ENCODE measurements around the gene PINLYP. TPM values are rescaled to one million over a fixed set of nuclear protein-coding genes. Genes with fewer than 3 reads are reported as not detected.

PINLYP gene
- total and polyA plus RNA-seq, 2 of the 13 experiments (the other 11 are each of a cell fraction or from before 2014, with no cell fraction given): 0.21 to 0.24 TPM

DNA sequence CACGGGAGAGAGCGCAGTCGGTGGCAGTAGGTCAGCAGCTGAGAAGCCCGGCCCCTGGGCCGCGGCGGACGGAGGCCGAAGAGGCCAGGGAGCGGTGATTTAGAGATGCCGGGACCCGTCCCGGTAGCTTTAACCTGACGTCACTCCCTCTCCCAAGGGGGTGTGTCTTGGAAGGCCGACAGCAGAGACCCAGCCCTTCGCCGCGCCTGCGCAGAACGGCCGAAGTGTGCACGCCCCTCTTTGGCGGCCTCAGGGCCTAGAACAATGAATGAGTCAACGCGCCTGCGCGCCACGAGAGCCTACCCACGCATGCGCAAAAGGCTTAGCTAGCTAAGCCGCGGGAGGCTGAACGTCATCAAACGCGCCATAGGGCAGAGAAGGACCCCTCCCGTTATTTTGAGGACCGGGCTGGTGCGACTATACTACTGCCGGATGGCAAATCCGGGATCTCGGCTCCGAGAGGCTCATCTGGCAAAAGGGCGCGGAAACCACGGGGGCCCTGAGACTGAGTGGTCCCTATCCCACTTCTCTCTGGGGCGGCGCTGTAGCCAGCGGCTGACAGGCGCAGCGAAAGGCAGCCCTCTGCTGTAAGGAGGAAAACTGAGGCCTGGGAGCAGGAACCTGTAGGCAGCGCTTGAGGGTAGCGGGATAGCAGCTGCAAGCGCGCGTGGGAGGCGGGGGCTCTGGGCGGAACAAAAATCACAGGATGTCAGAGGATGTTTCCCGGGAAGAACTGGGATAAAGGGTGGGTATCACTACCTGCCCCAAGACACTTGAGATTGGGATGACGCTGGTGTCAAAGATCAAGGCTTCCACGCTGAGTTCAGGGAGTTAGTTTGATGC lies 20.6 kb downstream of the PINLYP start, which contains the start of the genes IRGQ and ZNF576 (continued):
- peak; percentile 24; the same call in 1 of the 2 replicates for TF ChIP-seq SALL1 (CRISPR knock-in tag; IDR thresholded peaks at IDR 0.05)
- 0 out of 2 replicates have a peak, but pooled peaks have one; percentile 31 for TF ChIP-seq KAT7 (CRISPR knock-in tag; IDR thresholded peaks at IDR 0.05; ENCODE audit: borderline replicate concordance)
- TF ChIP-seq ASH2L (IDR thresholded peaks at IDR 0.05; ENCODE audit: insufficient read length, low read depth, low read length): peak; percentile 87
- TF ChIP-seq ZNF563 (CRISPR knock-in tag; IDR thresholded peaks at IDR 0.05): no peak
- TF ChIP-seq IRF2 (CRISPR knock-in tag; IDR thresholded peaks at IDR 0.05): peak; percentile 59; the same call in 1 of the 2 replicates
- TF ChIP-seq, protein P1, sequence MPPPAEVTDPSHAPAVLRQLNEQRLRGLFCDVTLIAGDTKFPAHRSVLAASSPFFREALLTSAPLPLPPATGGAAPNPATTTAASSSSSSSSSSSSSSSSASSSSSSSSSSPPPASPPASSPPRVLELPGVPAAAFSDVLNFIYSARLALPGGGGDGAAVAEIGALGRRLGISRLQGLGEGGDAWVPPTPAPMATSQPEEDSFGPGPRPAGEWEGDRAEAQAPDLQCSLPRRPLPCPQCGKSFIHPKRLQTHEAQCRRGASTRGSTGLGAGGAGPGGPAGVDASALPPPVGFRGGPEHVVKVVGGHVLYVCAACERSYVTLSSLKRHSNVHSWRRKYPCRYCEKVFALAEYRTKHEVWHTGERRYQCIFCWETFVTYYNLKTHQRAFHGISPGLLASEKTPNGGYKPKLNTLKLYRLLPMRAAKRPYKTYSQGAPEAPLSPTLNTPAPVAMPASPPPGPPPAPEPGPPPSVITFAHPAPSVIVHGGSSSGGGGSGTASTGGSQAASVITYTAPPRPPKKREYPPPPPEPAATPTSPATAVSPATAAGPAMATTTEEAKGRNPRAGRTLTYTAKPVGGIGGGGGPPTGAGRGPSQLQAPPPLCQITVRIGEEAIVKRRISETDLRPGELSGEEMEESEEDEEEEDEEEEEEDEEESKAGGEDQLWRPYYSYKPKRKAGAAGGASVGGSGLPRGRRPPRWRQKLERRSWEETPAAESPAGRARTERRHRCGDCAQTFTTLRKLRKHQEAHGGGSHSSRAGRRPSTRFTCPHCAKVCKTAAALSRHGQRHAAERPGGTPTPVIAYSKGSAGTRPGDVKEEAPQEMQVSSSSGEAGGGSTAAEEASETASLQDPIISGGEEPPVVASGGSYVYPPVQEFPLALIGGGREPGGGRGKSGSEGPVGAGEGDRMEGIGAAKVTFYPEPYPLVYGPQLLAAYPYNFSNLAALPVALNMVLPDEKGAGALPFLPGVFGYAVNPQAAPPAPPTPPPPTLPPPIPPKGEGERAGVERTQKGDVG (CRISPR knock-in tag; IDR thresholded peaks at IDR 0.05; ENCODE audit: borderline replicate concordance): no peak
- TF ChIP-seq TP53 (CRISPR knock-in tag; conservative IDR thresholded peaks at IDR 0.05): no peak
- TF ChIP-seq ZNF207 (IDR thresholded peaks at IDR 0.05; ENCODE audit: borderline replicate concordance): no peak
- TF ChIP-seq TSC22D2 (CRISPR knock-in tag; IDR thresholded peaks at IDR 0.05; ENCODE audit: borderline replicate concordance): no peak; the same call in 1 of the 2 replicates
- TF ChIP-seq ZFP90 (CRISPR knock-in tag; IDR thresholded peaks at IDR 0.05; ENCODE audit: borderline replicate concordance): peak; percentile 25; the same call in 1 of the 2 replicates
- TF ChIP-seq STAT5B (CRISPR knock-in tag; IDR thresholded peaks at IDR 0.05): no peak
- TF ChIP-seq, protein P2, sequence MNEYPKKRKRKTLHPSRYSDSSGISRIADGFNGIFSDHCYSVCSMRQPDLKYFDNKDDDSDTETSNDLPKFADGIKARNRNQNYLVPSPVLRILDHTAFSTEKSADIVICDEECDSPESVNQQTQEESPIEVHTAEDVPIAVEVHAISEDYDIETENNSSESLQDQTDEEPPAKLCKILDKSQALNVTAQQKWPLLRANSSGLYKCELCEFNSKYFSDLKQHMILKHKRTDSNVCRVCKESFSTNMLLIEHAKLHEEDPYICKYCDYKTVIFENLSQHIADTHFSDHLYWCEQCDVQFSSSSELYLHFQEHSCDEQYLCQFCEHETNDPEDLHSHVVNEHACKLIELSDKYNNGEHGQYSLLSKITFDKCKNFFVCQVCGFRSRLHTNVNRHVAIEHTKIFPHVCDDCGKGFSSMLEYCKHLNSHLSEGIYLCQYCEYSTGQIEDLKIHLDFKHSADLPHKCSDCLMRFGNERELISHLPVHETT (CRISPR knock-in tag; conservative IDR thresholded peaks at IDR 0.05): peak; percentile 97
- peak; percentile 87 for TF ChIP-seq NR2C2 (CRISPR knock-in tag; IDR thresholded peaks at IDR 0.05; ENCODE audit: borderline replicate concordance)
- TF ChIP-seq ZNF883 (CRISPR knock-in tag; IDR thresholded peaks at IDR 0.05; ENCODE audit: not compliant biosample characterization): peak; percentile 74
- TF ChIP-seq ZNF292 (CRISPR knock-in tag; IDR thresholded peaks at IDR 0.05; ENCODE audit: borderline replicate concordance, low read depth): no peak
- TF ChIP-seq, protein P3, sequence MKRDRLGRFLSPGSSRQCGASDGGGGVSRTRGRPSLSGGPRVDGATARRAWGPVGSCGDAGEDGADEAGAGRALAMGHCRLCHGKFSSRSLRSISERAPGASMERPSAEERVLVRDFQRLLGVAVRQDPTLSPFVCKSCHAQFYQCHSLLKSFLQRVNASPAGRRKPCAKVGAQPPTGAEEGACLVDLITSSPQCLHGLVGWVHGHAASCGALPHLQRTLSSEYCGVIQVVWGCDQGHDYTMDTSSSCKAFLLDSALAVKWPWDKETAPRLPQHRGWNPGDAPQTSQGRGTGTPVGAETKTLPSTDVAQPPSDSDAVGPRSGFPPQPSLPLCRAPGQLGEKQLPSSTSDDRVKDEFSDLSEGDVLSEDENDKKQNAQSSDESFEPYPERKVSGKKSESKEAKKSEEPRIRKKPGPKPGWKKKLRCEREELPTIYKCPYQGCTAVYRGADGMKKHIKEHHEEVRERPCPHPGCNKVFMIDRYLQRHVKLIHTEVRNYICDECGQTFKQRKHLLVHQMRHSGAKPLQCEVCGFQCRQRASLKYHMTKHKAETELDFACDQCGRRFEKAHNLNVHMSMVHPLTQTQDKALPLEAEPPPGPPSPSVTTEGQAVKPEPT (CRISPR knock-in tag; IDR thresholded peaks at IDR 0.05; ENCODE audit: low read depth): peak; percentile 83; the same call in 1 of the 2 replicates
- no peak for TF ChIP-seq FIP1L1 (IDR thresholded peaks at IDR 0.05; ENCODE audit: borderline replicate concordance, insufficient read depth, low read depth, low read length)
- peak; percentile 82; the same call in 1 of the 2 replicates for TF ChIP-seq ZNF350 (CRISPR knock-in tag; IDR thresholded peaks at IDR 0.05; ENCODE audit: borderline replicate concordance, low read depth)
- TF ChIP-seq SRSF1 (optimal IDR thresholded peaks at IDR 0.05; ENCODE audit: low read depth, low read length): peak; percentile 10
- TF ChIP-seq KLF16 (CRISPR knock-in tag; IDR thresholded peaks at IDR 0.05): peak in 1 of 2 experiments; percentile 61; a peak in 2 of 4 replicates
- no peak for TF ChIP-seq EP300 (IDR thresholded peaks at IDR 0.05; ENCODE audit: low read depth in 2 of 2, low read length in 2 of 2)
- TF ChIP-seq EP300 (CRISPR knock-in tag; IDR thresholded peaks at IDR 0.05; ENCODE audit: borderline replicate concordance): no peak

Measured in HepG2 (cell line).